A673 (cell line): ENCODE measurements around the gene ZDHHC11B. TPM values are rescaled to one million over a fixed set of nuclear protein-coding genes. Genes with fewer than 3 reads are reported as not detected.
A peak's percentile ranks its signal among the peaks of the same experiment; 100 is the strongest.
"Not testable (repeated sequence)": the region's sequence is repeated elsewhere in the genome, so short reads cannot be mapped to it uniquely, and the experiment has no call there.

Source experiments
- BruUV-seq: library from RNA; stranded (reverse); fragments of 400-500 nt; replicated peaks from 2 replicates; lab custom pipeline; 2021; lab: Mats Ljungman, UMichigan
- CTCF ChIA-PET: fragments of 300-600 bp; sonication (Branson Sonifier 250); formaldehyde crosslinking; loops from one replicate; lab custom pipeline; 2022; ENCODE audit warnings: antibody characterized with exemption; lab: Charles Lee
- POLR2A ChIA-PET: fragments of 300-600 bp; sonication (Branson Sonifier 250); formaldehyde crosslinking; loops from one replicate; lab custom pipeline; 2022; ENCODE audit warnings: antibody characterized with exemption; ENCODE audit not compliant: low non-redundant PET; lab: Charles Lee
- DNase-seq: peaks from one replicate; pipeline ENCODE4 v3.0.0-alpha.2; 2015; ENCODE audit warnings: low spot score
- H3K27ac ChIP-seq: fragments of 200-600 bp; sonication (generic); 2 replicates; pipeline ENCODE4 v1.5.1; 2016; ENCODE audit warnings: mixed run types, low read depth, mild to moderate bottlenecking, mixed read lengths, antibody characterized with exemption, low read length; ENCODE audit not compliant: poor library complexity, severe bottlenecking
- H3K27me3 ChIP-seq: fragments of 200-600 bp; sonication (generic); replicated peaks from 2 replicates; pipeline ENCODE4 v1.6.1; 2017; ENCODE audit warnings: mixed run types, low read depth, mild to moderate bottlenecking, mixed read lengths, antibody characterized with exemption, low read length; ENCODE audit not compliant: insufficient read depth, poor library complexity
- H3K36me3 ChIP-seq: fragments of 200-600 bp; sonication (generic); 2 replicates; pipeline ENCODE4 v1.6.1; 2016; ENCODE audit warnings: mixed run types, mild to moderate bottlenecking, mixed read lengths, antibody characterized with exemption, low read length; ENCODE audit not compliant: insufficient read depth, poor library complexity, severe bottlenecking
- H3K4me1 ChIP-seq: fragments of 200-600 bp; sonication (generic); 2 replicates; pipeline ENCODE4 v1.6.1; 2017; ENCODE audit warnings: mixed run types, mild to moderate bottlenecking, mixed read lengths, antibody characterized with exemption, low read length; ENCODE audit not compliant: insufficient read depth, poor library complexity, severe bottlenecking
- H3K4me3 ChIP-seq: fragments of 200-600 bp; sonication (generic); 2 replicates; pipeline ENCODE4 v1.5.1; 2016; ENCODE audit warnings: low read depth, mixed run types, mild to moderate bottlenecking, mixed read lengths, low read length; ENCODE audit not compliant: poor library complexity, severe bottlenecking
- H3K9me3 ChIP-seq: fragments of 200-600 bp; sonication (generic); 2 replicates; pipeline ENCODE4 v1.6.1; 2016; ENCODE audit warnings: mixed run types, low read depth, mild to moderate bottlenecking, mixed read lengths, antibody characterized with exemption, low read length; ENCODE audit not compliant: poor library complexity, severe bottlenecking
- EZH2 ChIP-seq: fragments of 200-600 bp; sonication (generic); IDR thresholded peaks from 2 replicates; pipeline ENCODE4 v1.6.1; 2017; ENCODE audit warnings: borderline replicate concordance, low read depth, mild to moderate bottlenecking, mixed read lengths, antibody characterized with exemption, low read length; ENCODE audit not compliant: poor library complexity, severe bottlenecking
- intact Hi-C: fragments of 100-400 bp; cut with micrococcal nuclease; formaldehyde crosslinking; loops from one replicate; pipeline ENCODE4 v1.10.0; 2022; ENCODE audit not compliant: unreplicated experiment
- total RNA-seq: library from RNA; stranded (reverse); gene quantifications from 2 replicates; pipeline ENCODE4 v1.2.3, GENCODE V29; 2021
- TF ChIP-seq, protein P1 (sequence below): fragments of 300-800, 200-600 bp; sonication (generic); conservative IDR thresholded peaks from 2 replicates; pipeline ENCODE4 v1.5.1; 2017; ENCODE audit warnings: low read depth, mild to moderate bottlenecking, antibody characterized with exemption, low read length, moderate library complexity, mixed read lengths

The ZDHHC11B gene
- total RNA-seq, 1 experiment from 2014 or later = 1.3 TPM

DNA sequence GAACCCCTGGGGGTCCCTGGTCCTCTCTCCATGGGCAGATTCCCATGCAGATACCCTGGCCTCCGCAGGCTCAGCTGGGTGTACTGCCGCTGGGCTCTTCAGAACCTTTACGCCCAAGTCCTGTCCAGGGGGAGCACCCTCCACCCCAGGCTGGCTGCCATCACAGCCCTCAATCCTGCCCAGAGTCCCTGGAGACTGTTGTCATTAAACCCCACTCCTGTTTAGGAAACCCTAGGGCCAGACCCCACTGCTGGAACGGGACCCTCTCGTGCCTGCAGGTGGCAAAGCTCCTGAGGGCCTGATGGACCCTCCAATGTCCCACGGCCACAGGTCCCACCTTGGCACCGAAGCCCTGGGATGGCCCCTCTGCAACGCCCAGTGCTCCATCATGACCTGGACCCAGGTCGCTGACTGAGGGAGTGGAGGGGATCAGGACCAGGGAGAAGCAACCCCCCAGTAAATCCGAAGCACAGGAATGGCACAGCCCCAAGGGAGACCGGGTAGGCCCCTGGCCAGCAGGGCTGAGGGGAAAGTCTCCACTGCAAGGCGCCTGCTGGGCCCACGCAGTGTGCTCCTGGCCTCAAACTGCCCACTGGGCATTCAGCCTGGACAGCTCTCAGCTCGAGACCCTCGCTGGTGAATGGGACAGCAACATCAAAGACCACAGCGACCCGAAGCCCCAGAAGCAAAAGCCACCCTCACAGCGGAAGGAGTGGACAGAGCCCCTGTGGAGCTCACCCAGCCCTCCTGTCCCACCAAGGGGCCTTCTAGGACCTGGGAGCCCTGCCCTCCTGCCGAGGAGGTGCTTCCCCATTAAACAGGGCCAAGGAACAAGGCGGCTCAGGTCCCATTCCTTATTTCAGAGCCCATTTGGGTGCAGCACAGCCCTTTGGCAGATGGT lies 8.3 kb downstream of the ZDHHC11B start:
- Histone ChIP-seq H3K36me3 (no peaks in the 10 kb centered on the region), H3K4me3 (peak overlapping the region; percentile 30), H3K27ac (no peak overlapping the region), H3K4me1 (no peaks in the 10 kb centered on the region), H3K27me3 (no peaks in the 10 kb centered on the region), H3K9me3 (no peaks in the 10 kb centered on the region)
- no peak for TF ChIP-seq EZH2
- TF ChIP-seq, protein P1, sequence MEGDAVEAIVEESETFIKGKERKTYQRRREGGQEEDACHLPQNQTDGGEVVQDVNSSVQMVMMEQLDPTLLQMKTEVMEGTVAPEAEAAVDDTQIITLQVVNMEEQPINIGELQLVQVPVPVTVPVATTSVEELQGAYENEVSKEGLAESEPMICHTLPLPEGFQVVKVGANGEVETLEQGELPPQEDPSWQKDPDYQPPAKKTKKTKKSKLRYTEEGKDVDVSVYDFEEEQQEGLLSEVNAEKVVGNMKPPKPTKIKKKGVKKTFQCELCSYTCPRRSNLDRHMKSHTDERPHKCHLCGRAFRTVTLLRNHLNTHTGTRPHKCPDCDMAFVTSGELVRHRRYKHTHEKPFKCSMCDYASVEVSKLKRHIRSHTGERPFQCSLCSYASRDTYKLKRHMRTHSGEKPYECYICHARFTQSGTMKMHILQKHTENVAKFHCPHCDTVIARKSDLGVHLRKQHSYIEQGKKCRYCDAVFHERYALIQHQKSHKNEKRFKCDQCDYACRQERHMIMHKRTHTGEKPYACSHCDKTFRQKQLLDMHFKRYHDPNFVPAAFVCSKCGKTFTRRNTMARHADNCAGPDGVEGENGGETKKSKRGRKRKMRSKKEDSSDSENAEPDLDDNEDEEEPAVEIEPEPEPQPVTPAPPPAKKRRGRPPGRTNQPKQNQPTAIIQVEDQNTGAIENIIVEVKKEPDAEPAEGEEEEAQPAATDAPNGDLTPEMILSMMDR = no peak
- ChIA-PET CTCF (no interaction called here), POLR2A (interaction anchor here (0.8 kb wide), 1 partner anchor 78 kb away, joined by 3 read pairs; no protein-coding TSS in a partner anchor)
- intact Hi-C loops = loop anchor here (5.0 kb wide), 1 partner anchor 94 kb away; no protein-coding TSS in a partner anchor
- no TSS peak for BruUV-seq
- no peak for DNase-seq

DNA sequence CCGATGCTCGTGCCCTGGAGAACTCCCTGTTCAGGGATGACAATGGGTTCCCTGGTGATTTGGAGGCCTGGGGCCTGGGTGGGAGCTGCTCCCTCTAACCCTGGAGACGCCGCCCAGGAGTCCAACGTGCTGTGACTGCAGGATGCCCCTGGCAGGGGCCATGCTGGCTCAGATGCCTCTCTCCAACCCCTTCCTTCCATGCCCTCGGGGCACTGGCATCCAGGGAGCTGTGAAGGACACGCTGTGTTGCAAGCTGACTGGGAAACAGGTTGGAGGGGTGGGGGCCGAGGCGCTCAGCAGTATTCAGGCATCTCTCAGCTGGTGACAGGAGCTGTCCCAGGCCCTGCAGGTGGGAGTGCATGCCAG lies 9.0 kb downstream of the ZDHHC11B start:
- CTCF ChIA-PET, H3K27ac ChIP-seq, H3K4me3 ChIP-seq, BruUV-seq, H3K36me3 ChIP-seq, H3K27me3 ChIP-seq, POLR2A ChIA-PET, H3K4me1 ChIP-seq, DNase-seq, H3K9me3 ChIP-seq: not testable (repeated sequence)
- intact Hi-C loops = loop anchor here (5.0 kb wide), 1 partner anchor 93 kb away; no protein-coding TSS in a partner anchor

DNA sequence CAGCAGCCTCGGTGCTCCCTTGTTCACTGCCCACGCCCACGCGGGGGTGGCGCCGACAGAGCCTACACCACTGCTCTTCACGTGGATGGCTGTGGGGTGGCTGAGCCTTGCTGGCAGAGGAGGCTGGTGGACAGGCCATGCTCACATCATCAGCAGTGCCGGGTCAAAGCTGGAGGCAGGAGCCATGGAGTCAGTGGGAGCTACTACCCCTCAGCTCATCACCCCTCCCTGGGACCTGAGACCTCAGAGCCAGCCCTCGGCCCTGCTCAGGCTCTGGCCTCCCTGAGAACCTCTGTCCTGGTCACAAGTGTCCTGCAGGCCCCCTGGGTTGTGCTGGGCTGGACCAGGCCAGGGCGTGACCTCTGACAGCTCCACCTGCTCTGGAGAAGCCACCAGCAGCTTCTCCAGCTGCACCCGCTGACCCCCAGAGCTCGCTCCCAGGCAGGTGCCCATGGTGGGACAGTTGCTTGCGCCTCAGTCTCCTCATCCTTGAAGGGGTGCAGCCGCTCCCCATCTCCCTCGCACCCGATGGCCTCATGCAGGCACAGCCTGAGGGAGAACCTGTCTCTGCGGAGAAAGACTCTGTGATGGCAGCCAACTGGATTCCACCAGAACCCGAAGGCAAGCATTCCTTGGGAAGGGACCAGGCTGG lies 9.5 kb downstream of the ZDHHC11B start:
- H3K4me3 ChIP-seq, CTCF ChIA-PET, POLR2A ChIA-PET, H3K27ac ChIP-seq, H3K4me1 ChIP-seq, H3K27me3 ChIP-seq, H3K9me3 ChIP-seq, BruUV-seq, H3K36me3 ChIP-seq, DNase-seq: not testable (repeated sequence)
- intact Hi-C loops = loop anchor here (5.0 kb wide), 1 partner anchor 93 kb away; no protein-coding TSS in a partner anchor

DNA sequence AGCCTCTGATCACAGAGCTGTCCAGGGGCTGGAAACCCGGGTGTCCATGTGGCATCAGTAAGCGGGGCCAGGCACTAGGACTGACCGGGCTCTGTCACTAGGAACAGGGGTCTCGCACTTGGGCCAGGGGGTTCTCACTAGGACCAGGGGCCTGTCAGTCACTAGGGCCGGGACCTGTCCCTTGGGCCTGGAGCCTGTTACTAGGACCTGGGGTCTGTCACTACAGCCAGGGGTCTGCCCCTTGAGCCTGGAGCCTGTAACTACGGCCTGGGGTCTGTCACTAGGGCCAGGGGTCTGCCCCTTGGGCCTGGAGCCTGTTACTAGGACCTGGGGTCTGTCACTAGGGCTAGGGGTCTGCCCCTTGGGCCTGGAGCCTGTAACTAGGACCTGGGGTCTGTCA lies 10.2 kb downstream of the ZDHHC11B start:
- not testable (repeated sequence) for H3K36me3 ChIP-seq

More for the DNA sequence above, 10.2 kb downstream of the ZDHHC11B start:
- H3K4me1 ChIP-seq, H3K27ac ChIP-seq, POLR2A ChIA-PET, CTCF ChIA-PET, BruUV-seq, intact Hi-C loops, DNase-seq, H3K27me3 ChIP-seq, H3K4me3 ChIP-seq, H3K9me3 ChIP-seq: not testable (repeated sequence)
